Measurements from ENCODE around the gene COG3. TPM values are rescaled to one million over a fixed set of nuclear protein-coding genes. Genes with fewer than 3 reads are reported as not detected.
"Not testable (repeated sequence)": the region's sequence is repeated elsewhere in the genome, so short reads cannot be mapped to it uniquely, and the experiment has no call there.

COG3 gene
- 10 to 100 TPM; 17.6 to 68.7 (median 33.5) TPM for total RNA-seq

GRCh38 chr13:45464687-45465453 lies at the start of gene COG3:
Gene COG3 (plus strand): TSS chr13:45464939. CDS start chr13:45465037, 98 bp downstream.
- ATAC-seq (replicated peaks in 6 of 8): peak; percentile 92 to 97 (median 93)
- in situ Hi-C loops (cut with MboI; ENCODE audit: low pct_unique_long_range_greater_than_20kb in 2 of 9, low sequenced_read_pairs in 9 of 9, unreplicated experiment in 9 of 9): no loop called here
- Histone ChIP-seq H3K4me3 (peak within 1 kb of the TSS; percentile 80 to 98 (median 97)), H3K4me1 (replicated peaks in 1 of 2) (peaks cover 16 to 28% of the 10 kb centered on the region in 2 donors), H3K27ac (peak within 1 kb of the TSS; percentile 98 to 99)
- 0 to 3% (median 0%) methylated on average over 1 to 30 of the region's 63 CpGs; no CpG with 5 or more reads in 4 of the 10 experiments for WGBS, 10 experiments

- in situ Hi-C loops (cut with MboI; ENCODE audit: low pct_unique_long_range_greater_than_20kb in 2 of 9, low sequenced_read_pairs in 9 of 9, unreplicated experiment in 9 of 9): no loop called here
- WGBS, 10 experiments: 20 to 100% (median 71%) methylated on average over 1 of the region's 1 CpG; no CpG with 5 or more reads in 3 of the 10 experiments
- no peak overlapping the region for H3K4me3 ChIP-seq
- ATAC-seq (replicated peaks in 6 of 8): no peak
- no peak overlapping the region for H3K27ac ChIP-seq
- H3K4me1 ChIP-seq (replicated peaks in 1 of 2): peaks cover 10 to 18% of the 10 kb centered on the region in 2 donors
These were observed 49.6 kb upstream of the COG3 start for GRCh38 chr13:45415112-45415511.

GRCh38 chr13:45416516-45417128 lies 48.1 kb upstream of the COG3 start:
- in situ Hi-C loops (cut with MboI; ENCODE audit: low pct_unique_long_range_greater_than_20kb in 2 of 9, low sequenced_read_pairs in 9 of 9, unreplicated experiment in 9 of 9): no loop called here
- Histone ChIP-seq H3K4me3 (peak overlapping the region; percentile 56 to 93 (median 82)), H3K4me1 (replicated peaks in 1 of 2) (peaks cover 10 to 18% of the 10 kb centered on the region in 2 donors), H3K27ac (no peak overlapping the region)
- WGBS, 10 experiments: 71 to 100% (median 83%) methylated on average over 1 to 10 of the region's 10 CpGs; no CpG with 5 or more reads in 1 of the 10 experiments
- no peak for ATAC-seq (replicated peaks in 6 of 8)

GRCh38 chr13:45417790-45418534 lies 46.8 kb upstream of the COG3 start, which contains the start of gene SLC25A30:
Gene SLC25A30 (minus strand): TSS chr13:45418373. CDS start chr13:45411425, 6,948 bp downstream.
- H3K27ac ChIP-seq: peak within 1 kb of the TSS in 1 of 2 donors; percentile 10
- ATAC-seq (replicated peaks in 6 of 8): peak; percentile 88 to 99 (median 96)
- peaks cover 10 to 18% of the 10 kb centered on the region in 2 donors for H3K4me1 ChIP-seq (replicated peaks in 1 of 2)
- in situ Hi-C loops (cut with MboI; ENCODE audit: low pct_unique_long_range_greater_than_20kb in 2 of 9, low sequenced_read_pairs in 9 of 9, unreplicated experiment in 9 of 9): no loop called here
- H3K4me3 ChIP-seq: peak within 1 kb of the TSS; percentile 56 to 93 (median 82)
- WGBS, 10 experiments: 0 to 4% (median 1%) methylated on average over 1 to 28 of the region's 64 CpGs; no CpG with 5 or more reads in 3 of the 10 experiments

GRCh38 chr13:45419389-45419788 lies 45.4 kb upstream of the COG3 start:
- H3K27ac ChIP-seq; ATAC-seq (replicated peaks in 6 of 8); H3K4me3 ChIP-seq; in situ Hi-C loops (cut with MboI; ENCODE audit: low pct_unique_long_range_greater_than_20kb in 2 of 9, low sequenced_read_pairs in 9 of 9, unreplicated experiment in 9 of 9): not testable (repeated sequence)
- WGBS, 10 experiments: 80 to 100% (median 96%) methylated on average over 1 to 9 of the region's 16 CpGs; no CpG with 5 or more reads in 3 of the 10 experiments
- H3K4me1 ChIP-seq (replicated peaks in 1 of 2): peaks cover 10 to 14% of the 10 kb centered on the region in 2 donors

- ATAC-seq (replicated peaks in 6 of 8): no peak
- in situ Hi-C loops (cut with MboI; ENCODE audit: low pct_unique_long_range_greater_than_20kb in 2 of 9, low sequenced_read_pairs in 9 of 9, unreplicated experiment in 9 of 9): no loop called here
- Histone ChIP-seq H3K27ac (no peak overlapping the region), H3K4me3 (no peak overlapping the region), H3K4me1 (replicated peaks in 1 of 2) (peaks cover 5 to 9% of the 10 kb centered on the region in 2 donors)
- 44 to 86% (median 83%) methylated on average over 1 of the region's 1 CpG; no CpG with 5 or more reads in 6 of the 10 experiments for WGBS, 10 experiments
These were observed 44.8 kb upstream of the COG3 start for GRCh38 chr13:45419945-45420344.

GRCh38 chr13:45422731-45423292 lies 41.9 kb upstream of the COG3 start:
- ATAC-seq (replicated peaks in 6 of 8): no peak
- Histone ChIP-seq H3K4me1 (replicated peaks in 1 of 2) (no peaks in the 10 kb centered on the region), H3K4me3 (no peak overlapping the region), H3K27ac (no peak overlapping the region)
- in situ Hi-C loops (cut with MboI; ENCODE audit: low pct_unique_long_range_greater_than_20kb in 2 of 9, low sequenced_read_pairs in 9 of 9, unreplicated experiment in 9 of 9): no loop called here
- 17 to 100% (median 75%) methylated on average over 1 to 3 of the region's 3 CpGs; no CpG with 5 or more reads in 2 of the 10 experiments for WGBS, 10 experiments

GRCh38 chr13:45426056-45426841 lies 38.5 kb upstream of the COG3 start:
- WGBS, 10 experiments: 44 to 88% (median 70%) methylated on average over 3 to 11 of the region's 16 CpGs; no CpG with 5 or more reads in 3 of the 10 experiments

GRCh38 chr13:45432737-45433380 lies 31.9 kb upstream of the COG3 start:
- 14 to 100% (median 85%) methylated on average over 1 to 6 of the region's 6 CpGs for WGBS, 10 experiments
- Histone ChIP-seq H3K4me3 (no peak overlapping the region), H3K4me1 (replicated peaks in 1 of 2) (peaks cover 0 to 5% of the 10 kb centered on the region in 2 donors), H3K27ac (no peak overlapping the region)
- in situ Hi-C loops (cut with MboI; ENCODE audit: low pct_unique_long_range_greater_than_20kb in 2 of 9, low sequenced_read_pairs in 9 of 9, unreplicated experiment in 9 of 9): no loop called here
- no peak for ATAC-seq (replicated peaks in 6 of 8)

More at GRCh38 chr13:45426056-45426841, 38.5 kb upstream of the COG3 start:
- H3K4me3 ChIP-seq; H3K27ac ChIP-seq; ATAC-seq (replicated peaks in 6 of 8); H3K4me1 ChIP-seq (replicated peaks in 1 of 2); in situ Hi-C loops (cut with MboI; ENCODE audit: low pct_unique_long_range_greater_than_20kb in 2 of 9, low sequenced_read_pairs in 9 of 9, unreplicated experiment in 9 of 9): not testable (repeated sequence)

- 0 to 92% (median 60%) methylated on average over 1 to 5 of the region's 5 CpGs; no CpG with 5 or more reads in 1 of the 10 experiments for WGBS, 10 experiments
- in situ Hi-C loops (cut with MboI; ENCODE audit: low pct_unique_long_range_greater_than_20kb in 2 of 9, low sequenced_read_pairs in 9 of 9, unreplicated experiment in 9 of 9): no loop called here
- H3K27ac ChIP-seq: no peak overlapping the region
- ATAC-seq (replicated peaks in 6 of 8): no peak
- no peak overlapping the region for H3K4me3 ChIP-seq
- peaks cover 0 to 10% of the 10 kb centered on the region in 2 donors for H3K4me1 ChIP-seq (replicated peaks in 1 of 2)
These were observed 31.4 kb upstream of the COG3 start for GRCh38 chr13:45433381-45433790.

- Histone ChIP-seq H3K4me1 (replicated peaks in 1 of 2) (peaks cover 0 to 10% of the 10 kb centered on the region in 2 donors), H3K27ac (no peak overlapping the region), H3K4me3 (no peak overlapping the region)
- WGBS, 10 experiments: 42 to 89% (median 80%) methylated on average over 2 to 7 of the region's 8 CpGs; no CpG with 5 or more reads in 2 of the 10 experiments
- ATAC-seq (replicated peaks in 6 of 8): no peak
- in situ Hi-C loops (cut with MboI; ENCODE audit: low pct_unique_long_range_greater_than_20kb in 2 of 9, low sequenced_read_pairs in 9 of 9, unreplicated experiment in 9 of 9): no loop called here
These were observed 30.0 kb upstream of the COG3 start for GRCh38 chr13:45434556-45435371.
